Neural cell (in vitro differentiated cells): ENCODE data around the gene ARNT2.

Experiments
- CTCF ChIP-seq: fragments of 450-650 bp; IDR thresholded peaks from 2 replicates; pipeline ENCODE4 v1.5.1; 2014; ENCODE audit warnings: antibody characterized with exemption, mild to moderate bottlenecking, moderate library complexity; ENCODE audit not compliant: poor library complexity, severe bottlenecking
- EZH2 ChIP-seq: fragments of 200-600, 300-800 bp; shearing (Covaris generic), sonication (generic); IDR thresholded peaks from 2 replicates; pipeline ENCODE4 v1.6.1; 2014; ENCODE audit warnings: antibody characterized with exemption, low read length, borderline replicate concordance, mild to moderate bottlenecking; ENCODE audit not compliant: insufficient read depth, poor library complexity, severe bottlenecking
- POLR2AphosphoS5 ChIP-seq: IDR thresholded peaks from 2 replicates; pipeline ENCODE4 v1.6.1; 2012
- RAD21 ChIP-seq: fragments of 450-650 bp; conservative IDR thresholded peaks from 2 replicates; pipeline ENCODE4 v1.6.1; 2014; ENCODE audit warnings: antibody characterized with exemption, mild to moderate bottlenecking, moderate library complexity
- REST ChIP-seq: IDR thresholded peaks from 2 replicates; pipeline ENCODE4 v1.6.1; 2012; ENCODE audit warnings: borderline replicate concordance
- TAF1 ChIP-seq: IDR thresholded peaks from 2 replicates; pipeline ENCODE4 v1.6.1; 2012; ENCODE audit warnings: low read depth

DNA sequence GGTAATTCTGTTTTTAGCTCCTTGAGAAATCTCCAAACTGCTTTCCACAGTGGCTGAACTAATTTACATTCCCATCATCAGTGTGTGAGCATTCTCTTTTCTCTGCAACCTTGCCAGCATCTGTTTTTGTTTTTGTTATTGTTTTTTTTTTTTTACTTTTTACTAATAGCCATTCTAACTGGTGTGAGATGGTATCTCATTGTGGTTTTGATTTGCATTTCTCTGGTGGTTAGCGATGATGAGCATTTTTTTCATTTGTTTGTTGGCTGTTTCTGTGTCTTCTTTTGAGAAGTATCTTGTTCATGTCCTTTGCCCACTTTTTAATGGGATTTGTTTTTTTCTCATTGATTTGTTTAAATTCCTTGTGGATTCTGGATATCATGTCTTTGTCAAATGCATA lies 161.2 kb downstream of the ARNT2 start:
- no peak for TF ChIP-seq REST
- no peak for TF ChIP-seq CTCF
- no peak for TF ChIP-seq EZH2
- no peak for TF ChIP-seq RAD21
- no peak for TF ChIP-seq POLR2AphosphoS5
- TF ChIP-seq TAF1 = no peak
